Dedifferentiated amniotic fluid mesenchymal stem cell (primary cell): ENCODE measurements around the gene ZGLP1.

Experiments used
- DNase-seq: peaks from one replicate; pipeline ENCODE4 v3.0.0-alpha.2; 2016; ENCODE audit errors: extremely low spot score

The ZGLP1 gene

DNA sequence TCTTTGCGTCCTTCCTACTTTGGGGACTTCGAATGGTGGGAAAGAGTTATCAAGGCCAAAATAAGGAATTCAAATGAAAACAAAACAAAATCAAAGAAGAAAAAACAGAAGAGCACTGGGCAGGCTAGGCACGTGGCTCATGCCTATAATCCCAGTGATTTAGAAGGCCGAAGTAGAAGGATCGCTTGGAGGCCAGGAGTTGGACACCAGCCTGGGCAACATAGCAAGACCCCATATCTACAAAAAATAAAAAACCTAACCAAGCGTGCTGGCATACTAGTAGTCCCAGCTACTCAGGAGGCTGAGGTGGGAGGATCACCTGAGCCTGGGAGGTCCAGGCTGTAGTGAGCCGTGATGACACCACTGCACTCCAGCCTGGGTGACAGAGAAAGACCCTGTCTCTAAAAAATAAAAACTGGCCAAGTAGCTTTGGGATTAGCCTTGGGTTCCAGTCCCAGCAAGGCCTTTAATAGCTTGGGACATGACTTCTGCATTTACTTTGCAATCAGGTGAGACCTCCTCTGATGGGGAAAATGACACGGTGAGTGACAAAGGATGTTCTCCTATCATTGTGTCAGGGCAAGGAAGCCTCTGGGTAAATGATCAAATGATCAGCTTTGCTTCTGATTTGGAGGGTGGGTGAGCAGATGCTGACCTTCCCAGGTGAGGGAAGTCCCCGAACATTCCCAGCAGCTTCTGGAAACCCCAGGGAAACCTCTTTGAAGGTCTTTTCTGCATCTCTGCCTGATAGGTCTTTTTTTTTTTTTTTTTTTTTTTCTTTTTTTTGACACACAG is 31.6 kb downstream of the ZGLP1 start:
- DNase-seq = no peak

DNA sequence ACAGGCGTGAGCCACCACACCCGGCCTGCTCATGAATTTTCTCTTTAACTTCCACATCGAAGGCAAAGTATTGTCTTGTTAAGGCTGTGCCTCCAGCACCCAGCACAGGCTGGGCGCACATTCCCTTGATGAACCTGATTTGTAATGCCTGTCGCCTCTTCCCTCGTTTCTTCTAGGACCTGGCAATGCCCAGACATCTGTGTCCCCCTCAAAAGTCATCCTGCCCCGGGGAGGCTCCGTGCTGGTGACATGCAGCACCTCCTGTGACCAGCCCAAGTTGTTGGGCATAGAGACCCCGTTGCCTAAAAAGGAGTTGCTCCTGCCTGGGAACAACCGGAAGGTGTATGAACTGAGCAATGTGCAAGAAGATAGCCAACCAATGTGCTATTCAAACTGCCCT is 35.0 kb downstream of the ZGLP1 start:
- no peak for DNase-seq

DNA sequence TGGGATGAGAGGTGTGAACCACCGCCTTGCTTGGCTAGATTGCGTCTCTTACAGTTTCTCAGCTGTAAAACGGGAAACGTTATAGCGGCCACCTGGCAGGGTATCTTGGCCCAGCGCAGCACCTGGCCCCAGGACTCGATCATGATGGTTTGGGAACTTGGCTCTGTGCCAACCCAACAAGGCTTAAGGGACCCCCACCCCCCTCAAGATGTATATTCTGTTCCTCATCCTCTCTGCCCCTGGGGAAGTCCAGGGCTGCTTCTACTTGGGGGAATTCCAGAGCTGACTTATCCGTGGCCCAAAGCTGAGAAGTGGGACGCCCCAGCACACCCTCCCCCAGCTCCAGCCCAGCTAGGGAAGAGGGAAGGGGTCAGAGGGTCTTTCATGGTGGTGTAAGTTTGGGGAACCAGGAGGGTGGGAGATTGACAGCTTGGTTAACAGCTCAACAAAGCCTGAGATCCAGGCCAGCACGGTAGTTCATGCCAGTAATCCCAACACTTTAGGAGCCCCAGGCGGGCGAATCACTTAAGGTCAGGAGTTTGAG is 38.0 kb downstream of the ZGLP1 start:
- no peak for DNase-seq

DNA sequence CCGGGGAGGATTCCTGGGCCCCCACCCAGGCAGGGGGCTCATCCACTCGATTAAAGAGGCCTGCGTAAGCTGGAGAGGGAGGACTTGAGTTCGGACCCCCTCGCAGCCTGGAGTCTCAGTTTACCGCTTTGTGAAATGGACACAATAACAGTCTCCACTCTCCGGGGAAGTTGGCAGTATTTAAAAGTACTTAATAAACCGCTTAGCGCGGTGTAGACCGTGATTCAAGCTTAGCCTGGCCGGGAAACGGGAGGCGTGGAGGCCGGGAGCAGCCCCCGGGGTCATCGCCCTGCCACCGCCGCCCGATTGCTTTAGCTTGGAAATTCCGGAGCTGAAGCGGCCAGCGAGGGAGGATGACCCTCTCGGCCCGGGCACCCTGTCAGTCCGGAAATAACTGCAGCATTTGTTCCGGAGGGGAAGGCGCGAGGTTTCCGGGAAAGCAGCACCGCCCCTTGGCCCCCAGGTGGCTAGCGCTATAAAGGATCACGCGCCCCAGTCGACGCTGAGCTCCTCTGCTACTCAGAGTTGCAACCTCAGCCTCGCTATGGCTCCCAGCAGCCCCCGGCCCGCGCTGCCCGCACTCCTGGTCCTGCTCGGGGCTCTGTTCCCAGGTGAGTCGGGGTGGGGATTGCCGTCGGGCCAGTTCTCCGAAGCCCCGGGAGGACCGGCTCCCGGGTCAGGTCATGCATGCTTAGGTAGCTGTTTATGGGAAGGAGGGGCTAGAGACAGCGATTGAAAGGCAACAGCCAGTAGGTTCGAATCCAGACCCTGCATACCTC is 38.8 kb downstream of the ZGLP1 start, which contains the start of gene ICAM1:
ICAM1 (plus strand) TSS at position 505 of the 779 bp plus-strand sequence; CDS start at position 545, 40 bp downstream.
- no peak for DNase-seq

DNA sequence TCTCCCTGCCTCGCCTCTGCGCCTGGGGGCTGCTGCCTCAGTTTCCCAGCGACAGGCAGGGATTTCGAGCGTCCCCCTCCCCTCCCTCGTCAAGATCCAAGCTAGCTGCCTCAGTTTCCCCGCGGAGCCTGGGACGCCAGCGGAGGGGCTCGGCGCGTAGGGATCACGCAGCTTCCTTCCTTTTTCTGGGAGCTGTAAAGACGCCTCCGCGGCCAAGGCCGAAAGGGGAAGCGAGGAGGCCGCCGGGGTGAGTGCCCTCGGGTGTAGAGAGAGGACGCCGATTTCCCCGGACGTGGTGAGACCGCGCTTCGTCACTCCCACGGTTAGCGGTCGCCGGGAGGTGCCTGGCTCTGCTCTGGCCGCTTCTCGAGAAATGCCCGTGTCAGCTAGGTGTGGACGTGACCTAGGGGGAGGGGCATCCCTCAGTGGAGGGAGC is 39.4 kb downstream of the ZGLP1 start:
- no peak for DNase-seq

DNA sequence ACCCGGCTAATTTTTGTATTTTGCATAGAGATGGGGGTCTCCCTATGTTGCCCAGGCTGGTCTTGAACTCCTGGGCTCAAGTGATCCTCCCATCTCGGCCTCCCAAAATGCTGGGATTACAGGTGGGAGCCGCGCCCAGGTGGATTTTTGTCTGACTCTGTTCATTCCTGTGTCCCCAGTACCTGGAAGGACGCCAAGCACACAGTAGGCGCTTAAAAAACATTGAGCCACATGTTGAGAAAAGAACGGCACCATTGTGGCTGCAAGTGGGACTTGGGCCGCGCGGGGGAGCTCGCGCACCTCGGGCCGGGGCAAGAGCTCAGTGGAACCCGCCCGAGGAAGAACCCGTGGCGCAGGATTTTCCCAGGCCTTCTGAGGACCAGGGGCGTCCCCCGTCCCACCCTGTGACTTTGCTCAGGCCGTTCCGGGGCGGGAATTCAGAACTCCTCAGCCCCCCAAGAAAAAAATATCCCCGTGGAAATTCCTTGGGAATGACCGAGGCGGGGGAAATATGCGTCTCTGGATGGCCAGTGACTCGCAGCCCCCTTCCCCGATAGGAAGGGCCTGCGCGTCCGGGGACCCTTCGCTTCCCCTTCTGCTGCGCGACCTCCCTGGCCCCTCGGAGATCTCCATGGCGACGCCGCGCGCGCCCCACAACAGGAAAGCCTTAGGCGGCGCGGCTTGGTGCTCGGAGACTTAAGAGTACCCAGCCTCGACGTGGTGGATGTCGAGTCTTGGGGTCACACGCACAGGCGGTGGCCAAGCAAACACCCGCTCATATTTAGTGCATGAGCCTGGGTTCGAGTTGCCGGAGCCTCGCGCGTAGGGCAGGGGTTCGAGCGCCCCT is 40.1 kb downstream of the ZGLP1 start:
- peak; percentile 67 for DNase-seq

DNA sequence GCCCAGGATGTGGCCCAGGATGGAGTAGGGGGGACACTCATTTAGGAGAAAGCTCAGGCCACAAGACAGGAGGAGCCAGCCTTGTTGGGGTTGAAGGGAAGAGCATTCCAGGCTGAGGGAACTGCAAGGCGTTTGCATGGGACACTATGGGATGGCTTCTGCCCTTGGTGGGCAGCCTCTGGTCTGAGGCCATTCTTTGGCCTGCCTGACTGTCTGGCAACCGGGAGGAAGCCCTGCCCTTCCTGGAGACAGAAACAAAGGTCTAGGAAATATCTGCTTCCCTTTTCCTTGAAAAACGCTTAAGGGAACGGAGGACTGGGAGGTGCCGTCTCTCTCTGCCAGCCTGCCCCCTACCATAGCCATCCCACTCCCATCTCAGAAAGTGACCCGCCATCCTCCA is 41.5 kb downstream of the ZGLP1 start:
- DNase-seq = no peak

DNA sequence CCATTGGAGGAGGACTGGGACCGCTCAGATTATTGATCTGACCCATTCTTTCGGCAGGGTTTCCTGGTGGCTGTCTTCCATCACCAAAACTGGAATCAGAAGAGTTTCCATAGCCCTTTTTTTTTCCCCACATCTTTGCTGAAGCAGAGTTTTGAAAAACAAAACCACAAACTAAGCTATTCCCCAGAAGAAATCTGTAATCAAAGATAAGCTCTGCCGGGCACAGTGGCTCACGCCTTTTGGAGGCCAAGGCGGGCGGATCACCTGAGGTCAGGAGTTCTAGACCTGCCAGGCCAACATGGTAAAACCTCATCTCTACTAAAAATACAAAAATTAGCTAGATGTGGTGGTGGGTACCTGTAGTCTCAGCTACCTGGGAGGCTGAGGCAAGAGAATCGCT is 42.9 kb downstream of the ZGLP1 start:
- no peak for DNase-seq

DNA sequence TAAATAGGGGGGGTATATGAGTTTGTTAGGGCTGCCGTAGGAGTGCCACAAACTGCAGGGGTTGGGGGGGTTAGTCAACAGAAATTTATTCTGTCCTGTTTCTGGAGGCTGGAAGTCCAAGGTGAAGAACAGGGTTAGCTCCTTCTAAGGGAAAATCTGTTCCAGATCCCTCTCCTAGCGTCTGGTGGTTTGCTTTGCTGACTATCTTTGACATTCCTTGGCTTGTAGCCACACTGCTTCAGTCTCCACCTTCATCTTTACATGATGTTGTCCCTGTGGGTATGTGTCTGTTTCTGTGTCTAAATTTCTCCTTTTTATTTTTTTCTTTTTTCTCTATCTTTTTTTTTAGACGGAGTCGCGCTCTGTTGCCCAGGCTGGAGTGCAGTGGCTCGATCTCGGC is 46.8 kb downstream of the ZGLP1 start:
- no peak for DNase-seq

DNA sequence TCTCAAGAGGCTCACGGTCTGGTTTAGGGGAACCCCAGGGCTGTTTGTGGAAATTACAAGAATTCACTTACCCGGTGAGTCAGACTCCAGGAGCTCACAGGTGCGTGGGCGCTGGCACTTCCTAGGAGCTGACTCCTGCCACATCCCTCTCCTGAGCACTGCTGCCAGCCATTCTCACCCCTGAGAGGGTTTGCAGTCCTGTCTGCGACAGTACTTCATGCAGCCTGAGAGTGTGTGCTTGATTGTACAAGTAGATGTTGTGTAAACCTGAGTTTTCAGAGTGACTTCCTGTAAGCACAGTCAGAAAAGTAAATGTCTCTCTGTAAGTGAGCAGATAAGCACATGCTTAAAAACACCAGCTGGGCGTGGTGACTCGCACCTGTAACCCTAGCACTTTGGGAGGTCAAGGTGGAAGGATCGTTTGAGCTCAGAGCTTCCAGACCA is 49.5 kb downstream of the ZGLP1 start:
- DNase-seq = no peak

DNA sequence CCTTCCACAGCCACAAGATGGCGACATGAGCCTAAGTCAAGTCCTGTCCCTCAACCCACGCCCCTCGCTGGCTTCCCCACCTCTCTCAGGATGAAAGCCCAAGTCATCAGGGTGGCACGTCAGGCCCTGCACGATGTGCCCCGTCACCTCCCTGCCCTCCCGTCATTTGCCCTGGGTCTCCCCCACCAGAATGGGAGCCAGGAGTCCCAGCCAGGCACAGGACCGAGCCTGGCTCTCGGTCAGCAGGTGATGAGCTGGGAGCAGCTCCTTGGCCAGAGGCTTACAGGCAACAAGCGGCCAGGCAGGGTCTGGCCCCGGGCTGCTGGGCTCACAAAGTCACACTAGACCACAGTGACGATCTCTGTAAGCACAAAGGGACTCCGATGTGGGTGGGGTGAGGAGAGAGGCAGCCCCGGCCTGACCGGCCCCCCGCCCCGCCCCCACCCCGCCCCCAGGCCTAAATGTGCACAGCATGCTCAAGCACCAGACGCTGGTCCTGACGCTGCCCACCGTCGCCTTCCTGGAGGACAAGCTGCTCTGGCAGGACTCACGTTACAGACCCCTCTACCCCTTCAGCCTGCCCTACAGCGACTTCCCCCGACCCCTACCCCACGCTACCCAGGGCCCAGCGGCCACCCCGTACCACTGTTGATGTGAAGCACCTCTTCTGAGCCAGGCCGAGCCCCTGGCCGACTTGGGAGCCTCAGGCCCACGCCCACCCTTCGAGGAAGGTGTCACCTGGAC is 50.3 kb downstream of the ZGLP1 start:
- peak; percentile 76 for DNase-seq

DNA sequence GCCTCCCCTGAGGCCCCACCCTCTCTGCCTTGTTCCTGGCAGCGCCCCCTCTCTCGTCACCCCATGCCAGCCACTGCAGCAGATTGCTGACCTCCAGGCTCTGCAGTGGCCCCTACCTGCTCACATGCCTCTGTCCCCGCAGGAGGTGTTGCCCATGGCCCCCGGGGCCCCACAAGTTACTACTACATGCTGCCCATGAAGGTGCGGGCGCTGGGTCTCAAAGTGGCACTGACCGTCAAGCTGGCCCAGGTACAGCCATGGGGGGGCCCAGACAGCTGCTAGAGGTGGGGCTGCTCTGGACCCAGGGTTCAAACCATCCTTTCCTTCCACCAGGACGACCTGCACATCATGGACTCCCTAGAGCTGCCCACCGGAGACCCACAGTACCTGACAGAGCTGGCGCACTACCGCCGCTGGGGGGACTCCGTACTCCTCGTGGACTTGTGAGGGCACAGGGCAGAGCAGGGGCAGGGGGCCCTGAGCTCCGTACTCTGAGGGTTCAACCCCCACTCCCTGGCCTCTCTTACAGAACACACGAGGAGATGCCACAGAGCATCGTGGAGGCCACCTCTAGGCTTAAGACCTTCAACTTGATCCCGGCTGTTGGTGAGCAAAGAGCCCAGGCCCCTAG is 51.4 kb downstream of the ZGLP1 start:
- DNase-seq = no peak

DNA sequence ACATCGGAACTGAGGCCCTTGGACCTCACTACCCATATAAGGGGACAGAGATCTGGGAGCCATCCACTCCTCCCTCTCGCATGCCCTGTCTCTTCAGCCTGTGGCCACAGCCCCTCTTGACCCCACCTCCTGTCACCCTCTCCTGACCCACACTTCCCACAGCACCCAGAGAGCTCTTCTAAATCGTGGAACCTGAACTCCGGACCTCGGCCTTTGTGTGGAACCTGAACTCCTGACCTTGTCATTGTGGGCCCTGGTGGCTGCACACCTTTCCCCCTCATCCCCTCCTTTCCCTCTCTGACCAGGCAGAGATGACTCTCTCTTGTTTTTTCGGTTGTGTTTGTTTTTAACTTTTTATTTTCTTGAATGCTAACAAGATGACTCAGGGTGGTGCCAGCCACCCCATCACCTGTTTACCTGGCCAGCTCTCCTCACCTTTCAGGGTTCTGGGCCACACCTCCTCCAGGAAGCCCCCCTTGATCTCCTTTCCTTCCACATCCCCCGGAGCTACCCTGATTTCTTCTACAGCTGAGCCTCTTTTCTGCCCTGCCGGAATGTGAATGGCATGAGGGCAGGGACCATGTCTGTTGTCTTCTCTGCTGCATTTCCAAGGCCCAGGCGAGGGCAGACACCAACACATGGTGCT is 52.5 kb downstream of the ZGLP1 start:
- DNase-seq = no peak

DNA sequence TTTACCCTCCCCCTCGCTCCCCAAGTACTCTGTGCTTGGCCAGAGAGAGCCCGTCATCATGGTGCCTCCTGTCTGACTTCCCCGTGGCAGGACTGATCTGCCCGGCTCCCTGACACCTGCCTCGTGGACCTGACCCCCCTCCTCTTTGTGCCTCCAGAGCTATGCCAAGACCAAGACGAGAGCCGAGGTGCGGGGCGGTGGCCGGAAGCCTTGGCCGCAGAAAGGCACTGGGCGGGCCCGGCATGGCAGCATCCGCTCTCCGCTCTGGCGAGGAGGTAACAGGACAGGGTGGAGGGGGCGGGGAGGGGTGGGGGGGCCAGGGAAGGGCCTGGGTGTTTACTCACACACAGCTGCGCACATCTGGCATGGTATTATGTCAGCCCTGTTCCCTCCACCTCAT is 53.1 kb downstream of the ZGLP1 start:
- DNase-seq = no peak

DNA sequence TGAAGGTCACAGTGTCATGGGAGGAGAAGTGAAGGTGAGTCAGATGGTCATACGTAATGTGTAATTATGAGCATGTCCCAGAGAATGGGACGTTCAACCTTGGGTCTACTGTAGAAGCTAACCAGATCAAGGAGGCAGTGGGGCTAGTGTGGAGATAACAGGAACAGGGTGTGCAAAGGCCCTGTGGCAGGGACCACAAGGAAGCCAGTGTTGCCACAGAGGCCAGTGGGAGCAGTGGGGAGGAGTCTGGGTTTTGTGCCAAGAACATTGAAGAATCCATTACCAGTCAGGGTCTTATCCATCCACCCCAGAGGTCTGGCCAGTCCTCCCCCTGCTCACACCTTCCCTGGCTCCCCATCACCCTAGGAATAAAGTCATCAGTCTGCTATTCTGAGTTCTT is 54.3 kb downstream of the ZGLP1 start:
- DNase-seq = no peak
